IgD-negative memory B cell (primary cell): Measurements from ENCODE around the gene SPAG16. TPM values are rescaled to one million over a fixed set of nuclear protein-coding genes. Genes with fewer than 3 reads are reported as not detected.

Experiments
- H3K27ac Mint-ChIP-seq, 3 donors: one replicate each; pipeline ENCODE4 v1.8.0; 2020 to 2022; ENCODE audit warnings: mild to moderate bottlenecking in 3 of 3, mixed read lengths in 3 of 3, moderate library complexity in 1 of 3
- H3K27me3 Mint-ChIP-seq: one replicate; pipeline ENCODE4 v1.8.0; 2021; ENCODE audit warnings: mixed read lengths
- H3K36me3 Mint-ChIP-seq: one replicate; pipeline ENCODE4 v1.8.0; 2020; ENCODE audit warnings: mild to moderate bottlenecking, mixed read lengths
- H3K4me1 Mint-ChIP-seq, 3 donors: one replicate each; pipeline ENCODE4 v1.8.0; 2020 to 2022; ENCODE audit warnings: mixed read lengths in 3 of 3, mild to moderate bottlenecking in 1 of 3
- H3K4me3 Mint-ChIP-seq, 4 donors: one replicate each; pipeline ENCODE4 v1.8.0; 2020 to 2022; ENCODE audit warnings: mild to moderate bottlenecking in 4 of 4, mixed read lengths in 4 of 4, moderate library complexity in 3 of 4
- H3K9me3 Mint-ChIP-seq, 3 donors: one replicate each; pipeline ENCODE4 v1.8.0; 2020 to 2021; ENCODE audit warnings: mixed read lengths in 3 of 3, mild to moderate bottlenecking in 1 of 3
- polyA plus RNA-seq: library from polyadenylated mRNA; unstranded; fragments of 300-500 nt; fragmentation: Illumina TruSeq; gene quantifications from one replicate; pipeline ENCODE4 v1.2.3, GENCODE V29; 2021

SPAG16 gene
- polyA plus RNA-seq, 1 donor from 2014 or later = 9.1 TPM

DNA sequence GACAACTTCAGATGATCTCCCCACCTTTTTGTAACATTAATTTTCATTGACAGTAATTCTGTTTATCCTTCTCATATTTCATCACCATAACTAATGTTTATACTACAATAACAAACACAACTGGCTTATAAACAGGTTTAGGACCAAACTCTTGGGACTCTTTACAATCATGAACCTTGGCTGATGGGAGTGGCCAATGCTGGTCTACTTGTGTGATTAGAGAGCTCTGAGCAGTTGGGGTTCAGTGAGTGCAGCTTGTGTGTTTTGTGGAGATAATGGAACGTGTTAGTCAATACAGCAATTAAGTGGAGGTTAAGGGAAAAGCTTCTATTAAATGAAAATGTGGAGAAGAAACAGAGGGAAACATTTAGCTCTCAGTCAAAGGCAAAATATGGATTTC is 207.1 kb downstream of the SPAG16 start:
- Mint-ChIP-seq H3K9me3 (no peaks in the 10 kb centered on the region), H3K4me1 (no peaks in the 10 kb centered on the region), H3K4me3 (no peak overlapping the region), H3K36me3 (no peaks in the 10 kb centered on the region), H3K27ac (no peak overlapping the region), H3K27me3 (no peaks in the 10 kb centered on the region)

DNA sequence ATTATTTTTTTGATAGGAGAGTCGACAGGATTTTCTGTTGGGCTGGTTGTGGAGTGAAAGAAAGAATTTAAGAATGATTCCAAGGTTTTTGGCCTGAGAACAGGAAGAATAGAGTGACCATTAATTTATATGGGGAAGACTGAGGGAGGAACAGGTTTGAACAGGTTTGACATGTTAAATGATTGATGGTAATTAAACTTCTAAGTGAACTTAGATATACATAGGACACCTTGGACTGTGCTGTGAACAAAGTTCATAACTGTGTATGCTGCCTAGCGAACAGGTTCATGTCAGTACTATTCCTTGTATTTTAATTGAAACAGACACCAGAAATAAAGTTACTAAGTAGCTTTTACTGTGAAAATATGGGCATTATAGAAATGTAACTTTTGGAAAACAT is 212.0 kb downstream of the SPAG16 start:
- H3K36me3 Mint-ChIP-seq = no peaks in the 10 kb centered on the region
- no peak overlapping the region for H3K27ac Mint-ChIP-seq
- H3K27me3 Mint-ChIP-seq = no peaks in the 10 kb centered on the region
- H3K4me1 Mint-ChIP-seq = no peaks in the 10 kb centered on the region
- H3K9me3 Mint-ChIP-seq = no peaks in the 10 kb centered on the region
- H3K4me3 Mint-ChIP-seq = no peak overlapping the region

DNA sequence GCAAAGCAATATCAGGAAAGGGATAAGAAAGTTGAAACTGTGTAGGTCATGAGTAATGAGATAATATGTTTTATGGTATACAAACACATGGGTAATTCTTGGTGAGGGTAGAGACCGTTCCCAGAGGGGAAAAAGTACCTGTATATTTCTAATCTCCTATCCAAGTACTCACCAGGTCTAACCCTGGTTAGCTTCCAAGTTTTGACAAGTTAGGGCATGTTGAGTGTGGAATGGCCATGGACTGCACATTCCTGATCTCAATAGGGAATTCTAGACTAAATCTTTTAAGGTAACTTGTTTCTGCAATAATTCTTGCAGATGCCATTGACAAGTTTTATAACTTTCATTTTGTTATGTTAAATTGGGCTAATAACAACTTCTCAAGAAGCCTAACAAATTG is 216.6 kb downstream of the SPAG16 start:
- Mint-ChIP-seq H3K27ac (no peak overlapping the region), H3K4me1 (no peaks in the 10 kb centered on the region), H3K9me3 (no peaks in the 10 kb centered on the region), H3K4me3 (no peak overlapping the region), H3K27me3 (no peaks in the 10 kb centered on the region), H3K36me3 (no peaks in the 10 kb centered on the region)

DNA sequence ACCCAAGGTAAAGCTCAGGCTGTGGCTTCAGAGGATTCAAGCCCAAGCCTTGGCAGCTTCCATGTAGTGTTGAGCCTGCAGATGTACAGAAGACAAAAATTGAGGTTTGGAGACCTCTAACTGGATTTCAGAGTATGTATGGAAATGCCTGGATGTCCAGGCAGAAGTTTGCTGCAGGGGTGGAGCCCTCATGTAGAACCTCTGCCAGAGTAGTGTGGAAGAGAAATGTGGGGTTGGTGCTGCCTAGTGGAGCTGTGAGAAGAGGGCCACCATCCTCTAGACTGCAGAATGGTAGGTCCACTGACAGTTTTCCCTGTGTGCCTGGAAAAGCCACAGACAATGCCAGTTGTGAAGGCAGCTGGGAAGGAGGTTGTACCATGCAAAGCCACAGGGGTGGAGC is 239.9 kb downstream of the SPAG16 start:
- H3K27ac Mint-ChIP-seq = no peak overlapping the region
- H3K36me3 Mint-ChIP-seq = no peaks in the 10 kb centered on the region
- H3K4me3 Mint-ChIP-seq = peak overlapping the region in 2 of 4 donors; percentile 25 to 79
- peaks cover 0 to 1% (median 0%) of the 10 kb centered on the region in 3 donors for H3K4me1 Mint-ChIP-seq
- H3K27me3 Mint-ChIP-seq = no peaks in the 10 kb centered on the region
- H3K9me3 Mint-ChIP-seq = peaks cover 0 to 20% (median 16%) of the 10 kb centered on the region in 3 donors

DNA sequence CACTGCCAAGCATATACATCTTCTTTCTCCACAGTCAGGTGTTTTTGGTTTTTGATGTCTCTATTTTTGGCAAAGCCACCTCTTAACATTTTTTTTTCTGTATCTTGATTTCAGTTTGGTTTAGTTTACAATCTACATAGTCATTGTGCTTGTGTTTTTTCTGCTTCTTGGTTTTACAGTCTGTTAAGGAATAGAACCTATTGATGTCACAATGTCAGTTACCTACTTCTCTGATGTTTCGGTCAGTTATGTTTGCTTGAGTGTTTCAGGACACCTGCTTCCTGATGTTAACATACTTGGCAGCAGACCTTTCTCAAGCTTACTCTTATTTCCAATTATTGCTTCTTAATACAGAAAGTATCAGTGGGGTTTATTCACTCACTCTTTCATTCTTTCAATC is 253.3 kb downstream of the SPAG16 start:
- H3K27me3 Mint-ChIP-seq = no peaks in the 10 kb centered on the region
- H3K27ac Mint-ChIP-seq = no peak overlapping the region
- H3K4me3 Mint-ChIP-seq = no peak overlapping the region
- H3K36me3 Mint-ChIP-seq = no peaks in the 10 kb centered on the region
- H3K9me3 Mint-ChIP-seq = peaks cover 0 to 6% (median 0%) of the 10 kb centered on the region in 3 donors
- H3K4me1 Mint-ChIP-seq = peaks cover 0 to 6% (median 0%) of the 10 kb centered on the region in 3 donors

DNA sequence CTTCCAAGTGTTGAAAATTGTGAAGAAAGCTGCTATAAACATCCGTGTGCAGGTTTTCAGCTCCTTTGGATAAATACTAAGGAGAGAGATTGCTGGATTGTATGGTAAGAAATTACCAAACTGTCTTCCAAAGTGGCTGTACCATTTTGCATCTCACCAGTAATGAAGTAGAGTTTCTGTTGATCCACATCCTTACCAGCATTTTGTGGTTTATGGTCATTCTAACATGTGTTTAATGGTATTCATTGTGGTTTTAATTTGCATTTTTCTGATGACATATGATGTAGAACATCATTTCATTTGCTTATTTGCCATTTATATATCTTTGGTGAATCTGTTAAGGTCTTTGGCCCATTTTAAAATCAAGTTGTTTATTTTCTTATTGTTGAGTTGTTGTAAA is 260.7 kb downstream of the SPAG16 start:
- no peaks in the 10 kb centered on the region for H3K27me3 Mint-ChIP-seq
- H3K4me1 Mint-ChIP-seq = peaks cover 4 to 15% (median 7%) of the 10 kb centered on the region in 3 donors
- no peak overlapping the region for H3K27ac Mint-ChIP-seq
- no peak overlapping the region for H3K4me3 Mint-ChIP-seq
- peaks cover 2 to 9% (median 6%) of the 10 kb centered on the region in 3 donors for H3K9me3 Mint-ChIP-seq
- H3K36me3 Mint-ChIP-seq = no peaks in the 10 kb centered on the region

DNA sequence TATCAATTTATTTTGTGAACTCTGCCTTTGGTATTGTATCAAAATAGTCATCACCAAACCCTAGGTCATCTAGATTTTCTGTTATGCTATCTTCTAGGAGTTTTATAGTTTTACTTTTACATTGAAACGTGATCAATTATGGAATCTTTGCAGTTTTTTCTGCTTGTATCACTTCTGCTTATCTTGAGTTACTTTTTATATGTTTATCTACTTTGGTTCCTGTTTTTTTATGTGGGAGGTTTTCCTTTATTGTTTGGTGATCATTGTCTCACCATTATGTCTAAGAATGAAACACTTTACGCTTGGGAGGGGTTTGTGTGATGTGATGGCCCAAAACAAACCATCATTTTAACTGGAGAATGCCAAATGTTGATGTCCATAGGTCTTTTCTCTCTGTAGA is 261.2 kb downstream of the SPAG16 start:
- peaks cover 4 to 15% (median 7%) of the 10 kb centered on the region in 3 donors for H3K4me1 Mint-ChIP-seq
- H3K27ac Mint-ChIP-seq = no peak overlapping the region
- H3K4me3 Mint-ChIP-seq = peak overlapping the region in 1 of 4 donors; percentile 71
- H3K27me3 Mint-ChIP-seq = no peaks in the 10 kb centered on the region
- H3K36me3 Mint-ChIP-seq = no peaks in the 10 kb centered on the region
- H3K9me3 Mint-ChIP-seq = peaks cover 2 to 9% (median 6%) of the 10 kb centered on the region in 3 donors

DNA sequence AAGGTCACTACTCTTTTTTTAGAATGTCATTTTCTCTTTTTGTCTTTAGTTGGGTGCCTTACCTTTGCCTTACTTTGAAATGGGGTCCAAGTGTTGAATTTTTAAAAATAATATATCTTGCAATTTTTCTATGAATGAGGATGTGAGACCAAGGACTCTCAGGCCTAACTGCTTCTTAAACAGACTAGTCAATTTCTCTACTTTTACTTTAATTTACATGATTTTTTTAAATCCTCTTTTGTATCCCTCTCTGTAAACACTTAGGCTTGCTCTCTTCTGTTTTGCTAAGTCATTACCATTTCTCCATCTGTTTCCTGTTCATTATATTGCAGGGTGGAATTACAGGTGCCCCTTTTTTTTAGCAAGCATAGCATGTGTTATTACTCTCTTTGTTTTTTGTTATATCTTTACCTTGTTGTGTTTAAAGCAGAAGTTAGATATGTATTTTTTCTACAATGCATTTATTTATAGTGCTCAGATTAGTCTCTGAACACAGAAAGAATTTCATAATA is 261.8 kb downstream of the SPAG16 start:
- Mint-ChIP-seq H3K9me3 (peaks cover 2 to 9% (median 2%) of the 10 kb centered on the region in 3 donors), H3K36me3 (no peaks in the 10 kb centered on the region), H3K4me3 (no peak overlapping the region), H3K27ac (no peak overlapping the region), H3K4me1 (peaks cover 4 to 13% (median 7%) of the 10 kb centered on the region in 3 donors), H3K27me3 (no peaks in the 10 kb centered on the region)

DNA sequence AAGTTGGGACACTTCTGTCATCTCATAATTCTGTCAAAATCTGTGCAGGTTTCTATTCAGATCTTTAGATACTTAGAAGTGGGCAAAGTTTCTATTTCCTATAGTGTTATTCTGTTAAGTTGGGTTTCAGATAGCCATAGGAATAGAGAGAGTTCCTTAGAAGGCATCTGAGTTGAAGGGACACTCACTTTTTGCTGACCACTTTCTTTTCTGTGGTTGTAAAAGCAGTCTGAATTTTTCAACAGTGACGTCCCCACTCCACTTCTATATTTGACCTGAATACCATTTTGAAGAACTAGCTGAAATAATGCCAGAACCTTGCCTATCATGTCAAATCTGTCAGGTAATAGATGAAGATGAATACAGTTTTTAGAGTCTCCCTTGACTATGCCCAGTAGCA is 267.3 kb downstream of the SPAG16 start:
- Mint-ChIP-seq H3K36me3 (peaks cover 2% of the 10 kb centered on the region), H3K4me3 (no peak overlapping the region), H3K4me1 (no peaks in the 10 kb centered on the region), H3K9me3 (peaks cover 3 to 11% (median 8%) of the 10 kb centered on the region in 3 donors), H3K27ac (no peak overlapping the region), H3K27me3 (no peaks in the 10 kb centered on the region)

DNA sequence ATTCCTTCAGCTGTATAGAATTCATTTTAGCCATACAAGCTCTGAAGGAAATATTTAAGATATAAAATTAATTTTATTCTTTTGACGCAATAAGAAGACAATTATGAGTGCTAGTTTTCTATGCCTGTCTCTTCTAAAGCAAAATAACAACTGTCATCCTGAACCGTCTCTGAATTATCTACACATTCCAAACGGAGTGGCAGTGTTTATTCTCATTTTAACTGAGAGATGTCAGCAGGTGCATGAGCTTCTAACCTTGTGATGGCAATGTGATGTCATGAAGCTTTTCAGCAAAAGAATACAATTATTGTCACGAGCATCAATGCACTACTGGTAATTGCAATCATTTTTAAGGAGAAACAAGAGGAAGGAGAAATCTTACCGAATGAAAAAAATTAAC is 274.8 kb downstream of the SPAG16 start:
- Mint-ChIP-seq H3K4me1 (no peaks in the 10 kb centered on the region), H3K9me3 (peaks cover 4 to 25% (median 9%) of the 10 kb centered on the region in 3 donors), H3K36me3 (peaks cover 3% of the 10 kb centered on the region), H3K27ac (no peak overlapping the region), H3K4me3 (no peak overlapping the region), H3K27me3 (no peaks in the 10 kb centered on the region)

DNA sequence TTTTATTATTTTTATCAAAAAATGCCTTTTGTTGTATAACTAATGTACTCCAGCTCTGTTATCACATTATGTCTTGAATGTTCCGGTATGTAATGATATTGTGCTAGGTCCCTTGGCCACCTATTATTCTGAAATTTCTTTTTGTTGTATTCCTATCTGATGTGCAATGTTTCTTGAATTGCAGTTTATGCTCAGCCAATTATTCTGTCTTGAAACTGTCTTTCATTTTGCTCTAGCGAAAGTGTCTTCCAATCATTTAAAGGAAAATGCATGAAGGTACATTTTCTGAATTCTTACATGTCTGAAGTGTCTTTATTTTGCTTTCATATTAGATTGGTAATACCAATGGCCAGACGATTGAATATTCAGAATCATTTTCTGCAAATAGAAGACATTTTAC is 277.5 kb downstream of the SPAG16 start:
- Mint-ChIP-seq H3K4me1 (no peaks in the 10 kb centered on the region), H3K27me3 (no peaks in the 10 kb centered on the region), H3K36me3 (peaks cover 3% of the 10 kb centered on the region), H3K27ac (no peak overlapping the region), H3K4me3 (no peak overlapping the region), H3K9me3 (peaks cover 0 to 16% (median 4%) of the 10 kb centered on the region in 3 donors)

DNA sequence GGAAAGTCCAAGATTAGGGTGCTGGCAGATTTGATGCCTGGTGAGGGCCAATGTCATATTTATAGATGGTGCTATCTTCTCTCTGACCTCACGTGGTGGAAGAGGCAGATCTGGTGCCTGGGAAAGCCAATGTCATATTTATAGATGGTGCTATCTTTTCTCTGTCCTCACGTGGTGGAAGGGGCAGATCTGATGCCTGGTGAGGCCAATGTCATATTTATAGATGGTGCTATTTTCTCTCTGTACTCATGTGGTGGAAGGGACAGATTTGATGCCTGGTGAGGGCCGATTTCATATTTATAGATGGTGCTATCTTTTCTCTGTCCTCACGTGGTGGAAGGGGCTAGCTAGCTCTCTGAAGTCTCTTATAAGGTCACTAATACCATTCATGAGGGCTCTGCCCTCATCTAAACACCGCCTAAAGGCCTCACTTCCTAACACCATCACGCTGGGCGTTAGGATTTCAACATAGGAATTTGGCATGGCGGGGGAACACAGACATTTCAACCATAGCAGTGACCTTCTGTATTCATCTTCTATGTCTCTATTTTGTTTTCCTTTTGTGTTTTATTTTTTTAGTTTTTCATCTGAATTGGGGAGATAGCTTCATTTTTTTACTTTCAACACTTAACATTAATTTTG is 278.4 kb downstream of the SPAG16 start:
- no peak overlapping the region for H3K27ac Mint-ChIP-seq
- no peak overlapping the region for H3K4me3 Mint-ChIP-seq
- no peaks in the 10 kb centered on the region for H3K27me3 Mint-ChIP-seq
- H3K4me1 Mint-ChIP-seq = no peaks in the 10 kb centered on the region
- peaks cover 0 to 16% (median 4%) of the 10 kb centered on the region in 3 donors for H3K9me3 Mint-ChIP-seq
- peaks cover 3% of the 10 kb centered on the region for H3K36me3 Mint-ChIP-seq

DNA sequence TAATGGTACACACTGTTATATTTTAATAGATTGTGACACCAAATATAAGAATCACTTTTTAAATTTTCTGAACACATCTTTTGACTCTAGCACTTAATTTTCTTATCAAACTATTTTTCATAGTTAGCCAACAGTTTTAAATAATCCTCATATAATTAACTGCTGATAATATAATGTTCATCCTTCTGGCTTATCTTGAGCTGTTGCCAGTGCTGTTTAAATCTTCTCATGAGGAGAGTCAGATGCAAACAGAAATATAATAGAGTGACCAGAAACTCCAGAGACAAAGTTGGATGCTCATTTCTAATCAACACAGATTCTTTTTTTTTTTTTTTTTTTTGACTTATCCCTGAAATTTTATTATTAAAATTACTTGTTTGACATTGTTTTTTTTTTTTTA is 282.6 kb downstream of the SPAG16 start:
- Mint-ChIP-seq H3K9me3 (peaks cover 0 to 16% (median 4%) of the 10 kb centered on the region in 3 donors), H3K27ac (peak overlapping the region in 1 of 3 donors; percentile 22), H3K36me3 (peaks cover 1% of the 10 kb centered on the region), H3K4me1 (no peaks in the 10 kb centered on the region), H3K4me3 (no peak overlapping the region), H3K27me3 (no peaks in the 10 kb centered on the region)

DNA sequence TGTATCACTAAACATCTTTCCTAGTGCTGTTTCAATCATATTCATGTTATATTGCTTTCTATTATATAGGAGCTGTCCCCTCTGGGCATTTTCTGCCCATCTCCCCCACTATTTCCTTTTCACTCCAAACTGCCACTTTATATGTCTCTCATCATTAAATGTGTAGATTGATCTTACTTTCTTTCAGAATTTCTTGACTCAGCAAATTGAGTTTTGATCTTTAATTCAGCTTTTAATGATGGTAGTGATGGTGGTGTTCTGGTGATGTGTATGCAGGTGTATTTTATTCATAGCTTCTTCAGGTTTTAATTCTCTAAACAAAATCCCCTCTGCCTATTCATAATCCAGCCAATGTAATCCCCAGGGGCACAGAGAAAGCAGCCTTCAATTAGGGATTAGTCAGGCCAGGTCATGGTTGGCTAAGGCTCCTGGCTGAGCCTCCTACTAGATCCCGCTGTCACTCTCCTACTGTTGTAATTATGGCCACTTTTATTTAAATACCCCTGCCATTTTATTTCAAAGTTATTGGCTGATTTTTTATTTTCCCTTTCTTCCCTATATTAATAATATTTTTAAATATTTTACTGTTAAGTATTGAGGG is 325.4 kb downstream of the SPAG16 start:
- Mint-ChIP-seq H3K4me3 (no peak overlapping the region), H3K4me1 (no peaks in the 10 kb centered on the region), H3K27me3 (no peaks in the 10 kb centered on the region), H3K27ac (no peak overlapping the region), H3K9me3 (no peaks in the 10 kb centered on the region), H3K36me3 (no peaks in the 10 kb centered on the region)

DNA sequence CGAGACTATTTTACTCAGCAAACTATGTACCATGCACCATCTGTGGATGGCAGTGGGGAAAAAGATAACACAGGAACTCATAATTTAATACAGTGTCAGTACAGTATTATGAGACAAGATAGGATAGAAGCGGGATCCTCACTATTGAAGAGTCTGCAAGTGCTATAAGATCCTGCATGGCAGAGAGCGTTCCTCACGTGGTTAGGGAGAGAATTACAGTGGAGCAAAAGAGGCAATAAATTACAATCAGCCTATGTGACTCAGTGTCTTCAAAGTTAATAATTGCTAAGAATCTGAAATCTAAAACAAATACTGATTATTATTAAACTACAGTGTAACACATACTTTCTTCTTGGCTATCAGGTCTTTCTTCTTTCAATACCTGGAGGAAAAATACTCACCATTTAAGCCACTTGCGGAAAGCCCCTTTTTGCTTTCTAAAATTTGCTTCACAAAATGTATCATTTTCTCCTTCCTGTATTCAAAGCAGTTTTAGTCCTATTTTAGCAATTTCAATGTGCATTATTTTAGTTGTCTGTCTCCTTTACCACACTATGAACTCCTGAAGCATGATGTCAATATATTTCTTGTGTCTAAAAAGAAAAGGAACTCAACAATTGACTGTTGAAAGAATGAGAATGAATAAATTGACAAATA is 342.9 kb downstream of the SPAG16 start:
- peaks cover 0 to 14% (median 3%) of the 10 kb centered on the region in 3 donors for H3K4me1 Mint-ChIP-seq
- H3K9me3 Mint-ChIP-seq = peaks cover 2 to 17% (median 7%) of the 10 kb centered on the region in 3 donors
- no peak overlapping the region for H3K27ac Mint-ChIP-seq
- peak overlapping the region in 2 of 4 donors; percentile 2 to 42 for H3K4me3 Mint-ChIP-seq
- no peaks in the 10 kb centered on the region for H3K27me3 Mint-ChIP-seq
- H3K36me3 Mint-ChIP-seq = peaks cover 2% of the 10 kb centered on the region
